Hepatocyte (in vitro differentiated cells): Measurements from ENCODE around the gene SEMA3D.

ENCODE experiments used
- EZH2 ChIP-seq: fragments of 200-600 bp; sonication (generic); IDR thresholded peaks from 2 replicates; pipeline ENCODE4 v1.6.1; 2016; ENCODE audit warnings: antibody characterized with exemption, mild to moderate bottlenecking, borderline replicate concordance
- TF ChIP-seq, protein P1 (sequence below): fragments of 200-600 bp; sonication (generic); IDR thresholded peaks from 2 replicates; pipeline ENCODE4 v1.5.1; 2016; ENCODE audit warnings: antibody characterized with exemption, mild to moderate bottlenecking; ENCODE audit not compliant: poor library complexity

DNA sequence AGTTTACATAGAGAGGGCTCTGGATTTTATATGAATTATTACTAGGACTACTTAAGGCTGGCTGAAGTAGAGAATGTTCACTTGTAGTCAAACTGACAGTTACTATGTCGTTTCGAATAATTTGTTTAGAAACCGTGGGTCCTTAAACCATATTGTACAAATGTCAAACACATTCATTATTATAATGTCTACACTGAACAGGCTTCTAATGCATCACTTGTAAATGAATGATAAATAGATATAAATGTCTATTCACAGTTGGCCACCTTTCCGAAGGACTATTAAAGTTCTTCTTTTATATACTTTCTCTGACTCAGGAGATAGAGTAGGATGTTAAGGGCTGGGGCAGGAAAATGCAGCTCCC lies 95.3 kb downstream of the SEMA3D start:
- TF ChIP-seq, protein P1, sequence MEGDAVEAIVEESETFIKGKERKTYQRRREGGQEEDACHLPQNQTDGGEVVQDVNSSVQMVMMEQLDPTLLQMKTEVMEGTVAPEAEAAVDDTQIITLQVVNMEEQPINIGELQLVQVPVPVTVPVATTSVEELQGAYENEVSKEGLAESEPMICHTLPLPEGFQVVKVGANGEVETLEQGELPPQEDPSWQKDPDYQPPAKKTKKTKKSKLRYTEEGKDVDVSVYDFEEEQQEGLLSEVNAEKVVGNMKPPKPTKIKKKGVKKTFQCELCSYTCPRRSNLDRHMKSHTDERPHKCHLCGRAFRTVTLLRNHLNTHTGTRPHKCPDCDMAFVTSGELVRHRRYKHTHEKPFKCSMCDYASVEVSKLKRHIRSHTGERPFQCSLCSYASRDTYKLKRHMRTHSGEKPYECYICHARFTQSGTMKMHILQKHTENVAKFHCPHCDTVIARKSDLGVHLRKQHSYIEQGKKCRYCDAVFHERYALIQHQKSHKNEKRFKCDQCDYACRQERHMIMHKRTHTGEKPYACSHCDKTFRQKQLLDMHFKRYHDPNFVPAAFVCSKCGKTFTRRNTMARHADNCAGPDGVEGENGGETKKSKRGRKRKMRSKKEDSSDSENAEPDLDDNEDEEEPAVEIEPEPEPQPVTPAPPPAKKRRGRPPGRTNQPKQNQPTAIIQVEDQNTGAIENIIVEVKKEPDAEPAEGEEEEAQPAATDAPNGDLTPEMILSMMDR: no peak
- TF ChIP-seq EZH2: no peak
